Effector memory CD4-positive, alpha-beta T cell (primary cell): ENCODE data around the gene PDE1A.

Experiments used
- DNase-seq, 3 donors: peaks; one replicate each; pipeline ENCODE4 v3.0.0-alpha.2; 2020
- H3K27ac ChIP-seq: 2 replicates; pipeline ENCODE4 v1.7.0; 2013; ENCODE audit warnings: mild to moderate bottlenecking, low read length, moderate library complexity; ENCODE audit not compliant: insufficient read depth, poor library complexity, severe bottlenecking
- H3K27me3 ChIP-seq: replicated peaks from 2 replicates; pipeline ENCODE4 v1.7.0; 2013; ENCODE audit warnings: mild to moderate bottlenecking, low read length; ENCODE audit not compliant: insufficient read depth, control insufficient read depth, poor library complexity, severe bottlenecking
- H3K36me3 ChIP-seq: 2 replicates; pipeline ENCODE4 v1.7.0; 2013; ENCODE audit warnings: mild to moderate bottlenecking, low read length, moderate library complexity; ENCODE audit not compliant: control insufficient read depth, insufficient read depth
- H3K4me1 ChIP-seq: 2 replicates; pipeline ENCODE4 v1.7.0; 2013; ENCODE audit warnings: low read length, mild to moderate bottlenecking; ENCODE audit not compliant: control insufficient read depth, insufficient read depth, poor library complexity, severe bottlenecking
- H3K4me3 ChIP-seq: 2 replicates; pipeline ENCODE4 v1.7.0; 2013; ENCODE audit warnings: low read length, low read depth, mild to moderate bottlenecking; ENCODE audit not compliant: insufficient read depth, poor library complexity, severe bottlenecking
- H3K9me3 ChIP-seq: 2 replicates; pipeline ENCODE4 v1.7.0; 2013; ENCODE audit warnings: mild to moderate bottlenecking, low read length, moderate library complexity; ENCODE audit not compliant: control insufficient read depth

PDE1A gene

GRCh38 chr2:182207049-182207746 lies 219.6 kb downstream of the PDE1A start:
- Histone ChIP-seq H3K4me3 (no peak overlapping the region), H3K9me3 (no peaks in the 10 kb centered on the region), H3K27me3 (no peaks in the 10 kb centered on the region), H3K36me3 (no peaks in the 10 kb centered on the region), H3K4me1 (no peaks in the 10 kb centered on the region), H3K27ac (no peak overlapping the region)
- DNase-seq: no peak

- H3K27me3 ChIP-seq: no peaks in the 10 kb centered on the region
- H3K9me3 ChIP-seq: no peaks in the 10 kb centered on the region
- DNase-seq: no peak
- H3K4me1 ChIP-seq: no peaks in the 10 kb centered on the region
- no peaks in the 10 kb centered on the region for H3K36me3 ChIP-seq
- no peak overlapping the region for H3K27ac ChIP-seq
- no peak overlapping the region for H3K4me3 ChIP-seq
Measured at GRCh38 chr2:182197529-182197928, 229.3 kb downstream of the PDE1A start.

- H3K36me3 ChIP-seq: no peaks in the 10 kb centered on the region
- DNase-seq: no peak
- H3K9me3 ChIP-seq: no peaks in the 10 kb centered on the region
- no peak overlapping the region for H3K27ac ChIP-seq
- no peaks in the 10 kb centered on the region for H3K4me1 ChIP-seq
- H3K27me3 ChIP-seq: no peaks in the 10 kb centered on the region
- no peak overlapping the region for H3K4me3 ChIP-seq
Measured at GRCh38 chr2:182193291-182193690, 233.5 kb downstream of the PDE1A start.

- Histone ChIP-seq H3K4me1 (no peaks in the 10 kb centered on the region), H3K27me3 (no peaks in the 10 kb centered on the region), H3K36me3 (no peaks in the 10 kb centered on the region), H3K4me3 (no peak overlapping the region), H3K9me3 (no peaks in the 10 kb centered on the region), H3K27ac (no peak overlapping the region)
- DNase-seq: no peak
Measured at GRCh38 chr2:182191061-182191460, 235.8 kb downstream of the PDE1A start.

- no peaks in the 10 kb centered on the region for H3K36me3 ChIP-seq
- no peak overlapping the region for H3K27ac ChIP-seq
- H3K4me1 ChIP-seq: no peaks in the 10 kb centered on the region
- H3K9me3 ChIP-seq: no peaks in the 10 kb centered on the region
- no peak for DNase-seq
- no peaks in the 10 kb centered on the region for H3K27me3 ChIP-seq
- no peak overlapping the region for H3K4me3 ChIP-seq
Measured at GRCh38 chr2:182187130-182187529, 239.7 kb downstream of the PDE1A start.

GRCh38 chr2:182186132-182186735 lies 240.6 kb downstream of the PDE1A start:
- H3K9me3 ChIP-seq: no peaks in the 10 kb centered on the region
- DNase-seq: no peak
- no peak overlapping the region for H3K27ac ChIP-seq
- no peaks in the 10 kb centered on the region for H3K36me3 ChIP-seq
- no peaks in the 10 kb centered on the region for H3K4me1 ChIP-seq
- H3K27me3 ChIP-seq: no peaks in the 10 kb centered on the region
- no peak overlapping the region for H3K4me3 ChIP-seq

GRCh38 chr2:182182436-182182835 lies 244.4 kb downstream of the PDE1A start:
- no peaks in the 10 kb centered on the region for H3K4me1 ChIP-seq
- H3K36me3 ChIP-seq: no peaks in the 10 kb centered on the region
- DNase-seq: no peak
- H3K27me3 ChIP-seq: no peaks in the 10 kb centered on the region
- no peak overlapping the region for H3K27ac ChIP-seq
- H3K4me3 ChIP-seq: no peak overlapping the region
- no peaks in the 10 kb centered on the region for H3K9me3 ChIP-seq

GRCh38 chr2:182181381-182181780 lies 245.5 kb downstream of the PDE1A start:
- Histone ChIP-seq H3K27ac (no peak overlapping the region), H3K27me3 (no peaks in the 10 kb centered on the region), H3K4me3 (no peak overlapping the region), H3K4me1 (no peaks in the 10 kb centered on the region), H3K9me3 (no peaks in the 10 kb centered on the region), H3K36me3 (no peaks in the 10 kb centered on the region)
- no peak for DNase-seq

GRCh38 chr2:182179176-182179575 lies 247.7 kb downstream of the PDE1A start:
- H3K9me3 ChIP-seq: no peaks in the 10 kb centered on the region
- H3K4me1 ChIP-seq: no peaks in the 10 kb centered on the region
- H3K4me3 ChIP-seq: no peak overlapping the region
- H3K27ac ChIP-seq: no peak overlapping the region
- no peaks in the 10 kb centered on the region for H3K27me3 ChIP-seq
- no peak for DNase-seq
- no peaks in the 10 kb centered on the region for H3K36me3 ChIP-seq

GRCh38 chr2:182173944-182174622 lies 252.8 kb downstream of the PDE1A start:
- Histone ChIP-seq H3K36me3 (no peaks in the 10 kb centered on the region), H3K9me3 (no peaks in the 10 kb centered on the region), H3K27me3 (no peaks in the 10 kb centered on the region), H3K4me3 (no peak overlapping the region), H3K27ac (no peak overlapping the region), H3K4me1 (no peaks in the 10 kb centered on the region)
- DNase-seq: no peak
